ENCODE results near the gene PILRA. TPM values are rescaled to one million over a fixed set of nuclear protein-coding genes. Genes with fewer than 3 reads are reported as not detected.
A peak's percentile ranks its signal among the peaks of the same experiment; 100 is the strongest.
"Not testable (repeated sequence)": the region's sequence is repeated elsewhere in the genome, so short reads cannot be mapped to it uniquely, and the experiment has no call there.

Gene PILRA
- total RNA-seq, 1 donor from 2014 or later = not detected

DNA sequence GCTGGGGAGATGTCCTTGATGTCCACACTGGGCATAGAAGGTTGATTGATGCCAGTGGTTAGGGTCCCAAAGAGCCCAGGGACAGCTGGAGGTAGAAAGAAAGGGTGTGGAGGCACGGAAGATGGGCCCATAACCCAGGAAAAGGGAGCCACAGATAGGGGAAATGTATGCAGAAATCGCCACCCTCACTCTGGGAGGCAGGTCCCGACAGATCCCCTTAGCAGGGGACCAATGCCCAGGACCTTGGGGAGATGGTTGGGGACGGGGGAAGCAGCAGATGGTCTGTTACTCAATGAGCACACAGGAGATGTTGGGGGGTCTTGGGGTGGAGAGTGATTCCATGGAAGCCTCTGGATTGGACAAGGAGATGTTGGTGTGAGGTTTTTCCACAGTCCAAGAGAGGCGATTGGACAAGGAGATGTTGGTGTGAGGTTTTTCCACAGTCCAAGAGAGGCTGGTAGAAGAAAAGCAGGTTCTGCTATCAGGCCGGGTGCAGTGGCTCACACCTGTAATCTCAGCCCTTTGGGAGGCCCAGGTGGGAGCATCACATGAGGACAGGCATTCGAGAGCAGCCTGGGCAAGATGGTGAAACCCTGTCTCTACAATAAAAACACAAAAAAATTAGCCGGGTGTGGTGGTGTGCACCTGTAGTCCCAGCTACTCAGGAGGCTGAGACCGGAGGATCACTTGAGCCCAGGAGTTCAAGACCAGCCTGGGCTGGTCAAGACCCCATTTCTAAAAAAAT is 70.0 kb downstream of the PILRA start:
- H3K27me3 ChIP-seq (ENCODE audit: control insufficient read depth, insufficient read depth, low read length) = no peaks in the 10 kb centered on the region
- DNase-seq (ENCODE audit: low read depth) = no peak
- FAIRE-seq = no peak
- H3K4me3 ChIP-seq (ENCODE audit: low read depth, low read length) = no peak overlapping the region
- TF ChIP-seq, protein P1, sequence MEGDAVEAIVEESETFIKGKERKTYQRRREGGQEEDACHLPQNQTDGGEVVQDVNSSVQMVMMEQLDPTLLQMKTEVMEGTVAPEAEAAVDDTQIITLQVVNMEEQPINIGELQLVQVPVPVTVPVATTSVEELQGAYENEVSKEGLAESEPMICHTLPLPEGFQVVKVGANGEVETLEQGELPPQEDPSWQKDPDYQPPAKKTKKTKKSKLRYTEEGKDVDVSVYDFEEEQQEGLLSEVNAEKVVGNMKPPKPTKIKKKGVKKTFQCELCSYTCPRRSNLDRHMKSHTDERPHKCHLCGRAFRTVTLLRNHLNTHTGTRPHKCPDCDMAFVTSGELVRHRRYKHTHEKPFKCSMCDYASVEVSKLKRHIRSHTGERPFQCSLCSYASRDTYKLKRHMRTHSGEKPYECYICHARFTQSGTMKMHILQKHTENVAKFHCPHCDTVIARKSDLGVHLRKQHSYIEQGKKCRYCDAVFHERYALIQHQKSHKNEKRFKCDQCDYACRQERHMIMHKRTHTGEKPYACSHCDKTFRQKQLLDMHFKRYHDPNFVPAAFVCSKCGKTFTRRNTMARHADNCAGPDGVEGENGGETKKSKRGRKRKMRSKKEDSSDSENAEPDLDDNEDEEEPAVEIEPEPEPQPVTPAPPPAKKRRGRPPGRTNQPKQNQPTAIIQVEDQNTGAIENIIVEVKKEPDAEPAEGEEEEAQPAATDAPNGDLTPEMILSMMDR (IDR thresholded peaks at IDR 0.05; ENCODE audit: insufficient read depth, low read length, severe bottlenecking) = no peak
- no peaks in the 10 kb centered on the region for H3K36me3 ChIP-seq (ENCODE audit: control insufficient read depth, insufficient read depth, low read length)

DNA sequence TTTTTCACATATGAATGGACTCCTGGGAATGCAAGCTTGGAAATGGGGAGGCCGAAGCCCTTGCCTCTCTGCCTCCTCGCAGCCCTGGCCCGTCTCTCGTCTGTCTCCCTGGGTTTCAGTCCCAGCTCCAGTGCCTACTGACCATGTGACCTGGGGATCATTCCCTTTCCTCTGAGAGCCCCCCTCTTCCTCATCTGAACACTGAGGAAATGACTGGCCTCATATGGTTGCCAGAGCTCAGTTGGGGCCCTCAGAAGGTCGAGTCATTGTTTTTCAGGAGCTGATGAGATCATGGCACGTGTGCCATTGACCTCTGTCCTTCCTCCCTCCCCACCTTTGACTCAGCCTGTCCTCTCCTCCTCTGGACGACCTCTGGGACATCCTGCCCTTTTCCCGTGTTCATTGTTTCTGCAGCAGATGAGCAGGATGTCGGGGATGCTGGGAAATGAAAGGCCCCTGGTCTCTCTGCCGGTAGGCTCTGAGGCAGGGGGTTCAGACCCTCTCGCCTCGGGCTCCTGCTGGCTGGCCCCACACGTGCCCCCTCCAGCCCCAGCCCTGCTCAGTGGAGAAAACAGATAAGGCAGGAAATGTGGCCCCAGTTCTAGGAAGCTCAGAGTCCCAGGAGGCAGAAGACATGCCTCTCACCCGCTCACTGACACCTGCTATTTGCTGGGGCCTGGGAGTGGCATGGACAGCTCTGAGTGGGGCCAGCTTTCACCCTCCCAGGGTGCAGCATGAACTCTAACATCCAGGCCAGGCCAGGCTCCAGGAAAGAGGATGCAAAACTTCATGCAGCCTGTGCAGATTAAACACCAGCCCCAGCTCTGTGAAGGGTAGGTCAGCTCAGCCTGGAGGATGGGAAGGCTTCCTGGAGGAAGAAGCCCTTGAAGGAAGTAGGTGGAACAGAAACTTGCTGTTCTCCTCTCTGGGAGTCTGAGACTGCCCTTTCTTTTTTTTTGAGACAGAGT is 71.3 kb downstream of the PILRA start:
- H3K4me3 ChIP-seq (ENCODE audit: low read depth, low read length) = no peak overlapping the region
- H3K27me3 ChIP-seq (ENCODE audit: control insufficient read depth, insufficient read depth, low read length) = no peaks in the 10 kb centered on the region
- FAIRE-seq (no peak), DNase-seq (ENCODE audit: low read depth) (peak; percentile 25)
- TF ChIP-seq, protein P1 (IDR thresholded peaks at IDR 0.05; ENCODE audit: insufficient read depth, low read length, severe bottlenecking) = no peak
- H3K36me3 ChIP-seq (ENCODE audit: control insufficient read depth, insufficient read depth, low read length) = no peaks in the 10 kb centered on the region

DNA sequence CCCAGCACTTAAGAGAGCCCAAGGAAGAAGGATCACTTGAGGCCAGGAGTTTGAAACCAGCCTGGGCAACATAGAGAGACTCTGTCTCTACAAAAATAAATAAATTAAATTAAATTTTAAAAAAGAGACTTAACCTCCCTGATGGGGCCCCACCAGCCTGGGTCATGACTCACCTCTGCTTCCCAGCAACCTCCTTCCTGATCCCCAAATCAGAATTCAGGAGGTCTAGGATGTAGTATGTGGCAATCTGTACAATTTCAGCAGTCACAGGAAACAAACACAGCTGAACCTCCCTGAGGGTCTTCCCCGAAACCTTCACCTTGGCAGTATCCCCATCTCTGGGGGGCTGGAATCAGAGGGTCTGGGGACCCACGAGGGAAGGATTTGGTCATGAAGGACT is 72.8 kb downstream of the PILRA start:
- Histone ChIP-seq H3K4me3 (ENCODE audit: low read depth, low read length) (no peak overlapping the region), H3K36me3 (ENCODE audit: control insufficient read depth, insufficient read depth, low read length) (no peaks in the 10 kb centered on the region), H3K27me3 (ENCODE audit: control insufficient read depth, insufficient read depth, low read length) (no peaks in the 10 kb centered on the region)
- no peak for FAIRE-seq
- peak; percentile 33 for DNase-seq (ENCODE audit: low read depth)
- TF ChIP-seq, protein P1 (IDR thresholded peaks at IDR 0.05; ENCODE audit: insufficient read depth, low read length, severe bottlenecking) = no peak

DNA sequence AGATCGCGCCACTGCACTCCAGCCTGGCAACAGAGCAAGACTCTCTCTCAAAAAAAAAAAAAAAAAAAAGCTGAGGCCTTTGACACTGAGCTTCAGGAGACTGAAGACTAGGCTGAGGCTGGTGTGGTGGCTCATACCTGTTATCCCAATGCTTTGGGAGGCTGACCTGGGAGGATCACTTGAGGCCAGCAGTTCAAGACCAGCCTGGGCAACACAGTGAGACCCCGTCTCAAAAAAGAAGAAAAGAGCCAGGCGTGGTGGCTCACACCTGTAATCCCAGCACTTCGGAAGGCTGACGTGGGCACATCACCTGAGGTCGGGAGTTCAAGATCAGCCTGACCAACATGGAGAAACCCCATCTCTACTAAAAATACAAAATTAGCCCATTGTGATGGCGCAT is 74.1 kb downstream of the PILRA start:
- not testable (repeated sequence) for H3K36me3 ChIP-seq (ENCODE audit: control insufficient read depth, insufficient read depth, low read length); H3K27me3 ChIP-seq (ENCODE audit: control insufficient read depth, insufficient read depth, low read length); DNase-seq (ENCODE audit: low read depth); FAIRE-seq; H3K4me3 ChIP-seq (ENCODE audit: low read depth, low read length)

DNA sequence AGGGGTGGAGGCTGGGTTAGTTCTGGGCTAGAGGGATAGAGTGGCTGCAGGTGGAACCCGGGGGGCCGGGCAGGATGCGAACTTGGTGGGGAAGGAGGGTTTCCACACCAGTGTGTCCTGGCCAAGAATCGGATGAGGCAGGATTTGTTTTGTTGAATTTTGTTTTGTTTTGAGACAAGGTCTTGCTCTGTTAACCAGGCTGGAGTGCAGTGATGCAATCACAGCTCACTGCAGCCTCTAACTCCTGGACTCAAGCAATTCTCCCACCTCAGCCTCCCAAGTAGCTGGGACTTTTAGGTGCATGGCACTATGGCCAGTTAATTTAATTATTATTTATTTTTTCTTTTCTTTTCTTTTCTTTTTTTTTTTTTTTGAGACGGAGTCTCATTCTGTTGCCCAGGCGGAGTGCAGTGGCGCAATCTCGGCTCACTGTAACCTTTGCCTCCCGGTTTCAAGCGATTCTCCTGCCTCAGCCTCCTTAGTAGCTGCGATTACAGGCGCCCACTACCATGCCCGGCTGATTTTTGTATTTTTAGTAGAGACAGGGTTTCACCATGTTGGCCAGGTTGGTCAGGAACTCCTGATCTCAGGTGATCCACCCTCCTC is 76.0 kb downstream of the PILRA start:
- Histone ChIP-seq H3K27me3 (ENCODE audit: control insufficient read depth, insufficient read depth, low read length) (no peaks in the 10 kb centered on the region), H3K4me3 (ENCODE audit: low read depth, low read length) (no peak overlapping the region), H3K36me3 (ENCODE audit: control insufficient read depth, insufficient read depth, low read length) (no peaks in the 10 kb centered on the region)
- no peak for FAIRE-seq
- DNase-seq (ENCODE audit: low read depth) = no peak
- TF ChIP-seq, protein P1 (IDR thresholded peaks at IDR 0.05; ENCODE audit: insufficient read depth, low read length, severe bottlenecking) = no peak

Other genes starting within 250 kb of the PILRA start
- 1.2 and 1.6 TPM in 2 replicates for gene MBLAC1, start 246.5 kb upstream of the PILRA start, total RNA-seq
- gene LAMTOR4, start 224.6 kb upstream of the PILRA start, total RNA-seq = 82.7 and 108 TPM in 2 replicates
- gene TRAPPC14, start 214.8 kb upstream of the PILRA start, total RNA-seq = 3.4 and 5.5 TPM in 2 replicates
- gene GAL3ST4, start 204.9 kb upstream of the PILRA start, total RNA-seq = under 0.01 and 0.51 TPM in 2 replicates
- gene GPC2, start 196.1 kb upstream of the PILRA start, total RNA-seq = 1.0 and 1.3 TPM in 2 replicates
- under 0.01 and 0.13 TPM in 2 replicates for gene STAG3, start 195.6 kb upstream of the PILRA start, total RNA-seq
- not detected in 2 replicates for gene PVRIG, start 153.5 kb upstream of the PILRA start, total RNA-seq
- not detected in 2 replicates for gene SPDYE3, start 65.8 kb upstream of the PILRA start, total RNA-seq
- gene PILRB, start 15.4 kb upstream of the PILRA start, total RNA-seq = 5.5 and 7.8 TPM in 2 replicates
- gene ZCWPW1, start 55.2 kb downstream of the PILRA start, total RNA-seq = 1.3 and 2.0 TPM in 2 replicates
- gene MEPCE, start 56.3 kb downstream of the PILRA start, total RNA-seq = 18.7 and 20.7 TPM in 2 replicates
- 32.8 and 34.2 TPM in 2 replicates for gene PPP1R35, start 63.0 kb downstream of the PILRA start, total RNA-seq
- 0.38 and 0.53 TPM in 2 replicates for gene SPACDR, start 90.8 kb downstream of the PILRA start, total RNA-seq
- 7.6 and 12.7 TPM in 2 replicates for gene TSC22D4, start 105.7 kb downstream of the PILRA start, total RNA-seq
- gene NYAP1, start 110.4 kb downstream of the PILRA start, total RNA-seq = under 0.01 and 0.64 TPM in 2 replicates
- 1.3 and 2.3 TPM in 2 replicates for gene AGFG2, start 165.7 kb downstream of the PILRA start, total RNA-seq
- gene SAP25, start 200.4 kb downstream of the PILRA start, total RNA-seq = not detected in 2 replicates
- 3.9 and 8.2 TPM in 2 replicates for gene LRCH4, start 212.6 kb downstream of the PILRA start, total RNA-seq
- 0.38 and 0.53 TPM in 2 replicates for gene FBXO24, start 212.8 kb downstream of the PILRA start, total RNA-seq
- 0.38 and 0.53 TPM in 2 replicates for gene PCOLCE, start 228.9 kb downstream of the PILRA start, total RNA-seq
- gene MOSPD3, start 239.1 kb downstream of the PILRA start, total RNA-seq = 1.8 and 1.9 TPM in 2 replicates